Activated CD8-positive, alpha-beta memory T cell treated with anti-CD3 and anti-CD28 coated beads, Interleukin-2, amount 50 U/mL, for 4 hours (primary cell): ENCODE results near the gene AKIRIN2.
"Not testable (repeated sequence)": the region's sequence is repeated elsewhere in the genome, so short reads cannot be mapped to it uniquely, and the experiment has no call there.

Experiments used
- DNase-seq: peaks from one replicate; pipeline ENCODE4 v3.0.0-alpha.2; 2020

The AKIRIN2 gene

GRCh38 chr6:87716928-87717614 lies 15.0 kb upstream of the AKIRIN2 start:
- no peak for DNase-seq

DNA sequence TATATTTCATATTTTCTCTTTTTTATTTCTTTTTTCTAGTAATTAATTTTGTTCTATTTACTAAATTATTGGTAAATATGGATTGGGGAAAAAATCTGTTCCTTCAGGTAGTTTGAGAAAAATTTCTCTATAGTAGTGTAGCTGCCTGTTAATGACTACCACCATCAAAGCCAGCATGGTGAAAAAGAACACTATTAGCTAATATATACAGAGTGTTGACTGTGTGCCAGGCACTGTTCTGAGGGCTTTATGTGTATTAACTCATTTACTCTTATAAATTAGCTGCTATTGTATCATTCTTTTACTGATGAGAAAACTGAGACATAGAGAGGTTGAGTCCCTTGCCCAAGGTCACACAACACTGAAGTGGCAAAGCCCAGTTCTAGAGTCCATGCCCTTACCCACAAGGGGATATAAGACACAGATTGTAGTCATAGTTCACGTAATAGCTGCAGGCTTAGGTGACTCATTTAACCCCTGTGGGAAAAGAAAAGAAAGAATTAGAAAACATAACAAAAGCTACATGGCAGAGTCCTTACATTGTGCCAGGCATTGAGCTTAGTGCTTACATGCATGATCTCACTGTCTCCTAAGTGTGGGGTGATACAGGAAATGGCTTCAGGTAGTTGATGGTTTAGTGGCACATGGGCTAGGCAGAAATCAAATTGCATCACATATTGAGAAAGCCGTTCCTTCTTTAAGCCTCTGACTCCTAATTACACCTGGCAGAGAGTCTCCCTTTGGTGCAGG lies 12.2 kb upstream of the AKIRIN2 start:
- no peak for DNase-seq

GRCh38 chr6:87712713-87713112 lies 10.7 kb upstream of the AKIRIN2 start:
- DNase-seq: not testable (repeated sequence)

GRCh38 chr6:87710090-87710489 lies 8.1 kb upstream of the AKIRIN2 start:
- no peak for DNase-seq

GRCh38 chr6:87708581-87709427 lies 6.8 kb upstream of the AKIRIN2 start:
- DNase-seq: not testable (repeated sequence)

DNA sequence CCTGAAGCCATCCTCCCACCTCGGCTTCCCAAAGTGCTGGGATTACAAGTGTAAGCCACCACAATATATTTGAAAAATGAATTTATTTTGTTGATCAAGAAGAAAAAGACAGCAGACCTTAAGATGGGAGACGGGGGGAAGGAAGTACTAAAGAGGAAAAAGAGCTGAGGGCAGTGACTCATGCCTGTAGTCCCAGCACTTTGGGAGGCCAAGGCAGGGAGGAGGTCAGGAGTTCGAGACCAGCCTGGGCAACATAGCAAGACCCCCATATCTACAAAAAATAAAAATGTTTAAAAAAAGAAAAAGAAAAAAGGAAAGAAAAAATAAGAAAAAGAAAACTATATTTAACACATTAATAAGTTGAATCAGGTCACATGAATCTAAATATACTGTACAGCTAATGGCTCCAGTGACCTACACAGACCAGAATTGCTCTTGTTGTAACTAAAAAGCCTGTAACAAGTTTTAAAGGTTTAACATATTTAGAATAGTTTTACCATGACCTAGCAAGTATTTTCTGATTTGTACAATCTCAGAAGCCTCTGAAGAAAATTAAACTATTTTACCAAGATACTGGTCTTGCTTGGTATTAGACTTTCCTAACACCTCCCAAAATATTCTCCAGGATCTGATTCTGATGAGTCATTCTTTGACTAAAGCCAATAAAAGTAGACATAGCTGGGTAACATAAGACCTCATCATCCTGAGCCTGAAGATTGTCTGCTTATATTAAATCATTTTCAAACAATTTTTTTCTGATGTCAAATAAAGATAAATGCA lies 4.3 kb upstream of the AKIRIN2 start:
- DNase-seq: no peak

GRCh38 chr6:87705070-87705691 lies 3.1 kb upstream of the AKIRIN2 start:
- DNase-seq: no peak

DNA sequence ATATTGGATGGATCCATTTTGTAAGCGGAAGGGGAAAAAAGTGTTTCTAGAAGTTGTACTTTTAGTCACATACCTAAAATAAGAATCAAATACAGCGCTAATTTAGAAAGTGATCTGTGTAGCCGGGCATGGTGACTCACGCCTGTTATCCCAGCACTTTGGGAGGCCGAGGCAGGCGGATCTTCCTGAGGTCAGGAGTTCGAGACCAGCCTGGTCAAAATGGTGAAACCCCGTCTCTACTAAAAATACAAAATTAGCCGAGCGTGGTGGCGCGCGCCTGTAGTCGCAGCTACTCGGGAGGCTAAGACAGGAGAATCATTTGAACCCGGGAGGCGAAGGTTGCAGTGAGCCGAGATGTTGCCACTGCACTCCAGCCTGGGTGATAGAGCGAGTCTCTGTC lies 1.0 kb upstream of the AKIRIN2 start:
- not testable (repeated sequence) for DNase-seq

DNA sequence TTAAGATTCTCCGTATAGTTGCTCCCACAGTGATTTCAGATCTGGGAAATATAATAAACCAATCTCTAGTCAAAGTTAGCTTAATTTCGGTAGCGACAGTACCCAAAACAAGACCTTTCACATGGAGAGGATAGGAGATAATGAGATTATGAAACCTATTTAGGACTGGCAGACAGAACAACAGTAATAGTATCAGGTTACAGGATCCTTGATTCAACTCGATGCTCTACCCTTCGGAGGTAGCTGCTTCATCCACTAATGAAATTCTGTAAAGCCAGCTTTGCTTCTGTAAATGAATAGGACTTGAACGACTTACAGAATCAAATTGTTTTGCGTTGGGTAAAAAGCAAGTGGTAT lies 534 bp upstream of the AKIRIN2 start:
- no peak for DNase-seq

DNA sequence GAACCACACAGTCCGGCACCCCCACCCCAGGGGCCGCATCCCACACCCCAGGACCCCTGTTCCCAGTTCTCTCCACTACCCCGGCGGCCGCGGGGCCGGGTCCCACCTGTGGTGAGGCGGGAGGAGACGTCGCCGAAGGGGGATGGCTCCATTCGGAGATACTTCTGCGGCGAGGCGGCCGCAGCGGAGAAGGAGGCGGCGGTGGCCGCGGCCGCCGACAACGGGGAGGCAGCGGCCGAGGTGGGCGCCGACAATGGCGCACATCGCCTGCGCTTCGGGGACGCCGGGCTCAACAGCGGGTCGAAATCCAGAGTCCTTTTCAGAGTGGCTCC lies 723 bp downstream of the AKIRIN2 start:
- peak; percentile 20 for DNase-seq

GRCh38 chr6:87700397-87701343 lies 1.4 kb downstream of the AKIRIN2 start:
- DNase-seq: peak; percentile 33

DNA sequence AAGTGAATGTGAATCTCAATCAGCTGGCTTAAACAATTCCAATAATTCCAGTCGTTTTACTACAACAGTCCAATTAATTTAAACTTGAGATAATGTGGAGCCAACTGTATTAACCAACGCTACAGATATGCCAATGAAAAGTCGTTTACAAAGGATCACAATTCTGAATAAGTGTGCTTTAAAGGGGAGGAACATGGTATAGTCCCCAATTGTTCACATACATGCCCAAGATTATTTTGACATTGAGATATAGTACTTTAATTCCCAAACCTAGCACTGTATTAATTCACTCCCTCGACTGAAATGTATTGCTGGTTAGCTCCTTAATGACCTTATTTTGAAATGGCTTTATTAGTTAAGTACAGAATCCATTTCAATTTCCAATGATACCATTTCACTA lies 2.5 kb downstream of the AKIRIN2 start:
- no peak for DNase-seq

- DNase-seq: no peak
Observed at GRCh38 chr6:87698547-87699006, 3.5 kb downstream of the AKIRIN2 start.

- DNase-seq: no peak
Observed at GRCh38 chr6:87697581-87698546, 4.2 kb downstream of the AKIRIN2 start.

DNA sequence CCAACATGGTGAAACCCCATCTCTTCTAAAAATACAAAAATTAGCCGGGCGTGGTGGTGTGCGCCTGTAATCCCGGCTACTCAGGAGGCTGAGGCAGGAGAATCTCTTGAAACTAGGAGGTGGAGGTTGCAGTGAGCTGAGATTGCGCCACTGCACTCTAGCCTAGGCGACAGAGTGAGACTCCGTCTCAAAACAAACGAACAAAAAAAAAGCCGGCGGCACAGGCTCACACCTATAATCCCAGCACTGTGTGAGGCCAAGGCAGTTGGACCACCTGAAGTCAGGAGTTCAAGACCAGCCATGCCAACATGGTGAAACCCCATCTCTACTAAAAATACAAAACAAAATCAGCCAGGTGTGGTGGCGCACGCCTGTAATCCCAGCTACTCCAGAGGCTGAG lies 5.2 kb downstream of the AKIRIN2 start:
- DNase-seq: not testable (repeated sequence)

DNA sequence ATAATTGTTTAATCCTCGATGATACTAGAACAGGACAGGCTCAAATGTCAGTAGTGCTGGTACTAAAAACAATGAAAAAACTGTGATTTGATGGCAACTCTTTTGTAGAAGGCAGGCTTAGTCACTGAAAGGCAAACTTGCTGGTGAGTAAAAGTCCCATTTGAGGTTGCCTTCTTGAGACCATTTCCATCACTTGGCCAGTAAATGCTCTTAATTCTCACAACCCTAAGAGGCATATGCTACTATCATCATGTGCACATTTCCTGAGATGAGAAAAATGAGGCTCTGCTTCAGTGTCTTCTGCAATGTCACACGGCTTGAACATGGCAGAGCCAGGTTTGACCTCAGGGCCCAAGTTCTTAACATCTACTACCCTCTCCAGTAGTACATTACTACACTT lies 9.9 kb downstream of the AKIRIN2 start:
- no peak for DNase-seq

- no peak for DNase-seq
Observed at GRCh38 chr6:87690441-87690840, 11.6 kb downstream of the AKIRIN2 start.

DNA sequence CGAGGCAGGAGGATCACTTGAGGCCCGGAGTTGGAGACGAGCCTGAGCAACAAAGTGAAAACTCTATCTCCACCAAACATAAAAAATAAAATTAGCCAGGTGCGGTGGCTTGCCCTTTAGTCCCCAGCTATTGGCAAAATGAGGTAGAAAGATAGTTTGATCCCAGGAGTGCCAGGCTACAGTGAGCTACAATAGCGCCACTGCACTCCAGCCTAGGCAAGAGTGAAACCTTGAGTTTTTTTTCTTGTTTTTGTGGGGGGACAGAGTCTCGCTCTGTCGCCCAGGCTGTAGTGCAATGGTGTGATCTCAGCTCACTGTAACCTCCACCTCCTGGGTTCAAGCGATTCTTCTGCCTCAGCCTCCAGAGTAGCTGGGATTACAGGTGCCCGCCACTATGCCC lies 14.1 kb downstream of the AKIRIN2 start:
- not testable (repeated sequence) for DNase-seq

GRCh38 chr6:87687296-87687695 lies 14.7 kb downstream of the AKIRIN2 start:
- DNase-seq: no peak

DNA sequence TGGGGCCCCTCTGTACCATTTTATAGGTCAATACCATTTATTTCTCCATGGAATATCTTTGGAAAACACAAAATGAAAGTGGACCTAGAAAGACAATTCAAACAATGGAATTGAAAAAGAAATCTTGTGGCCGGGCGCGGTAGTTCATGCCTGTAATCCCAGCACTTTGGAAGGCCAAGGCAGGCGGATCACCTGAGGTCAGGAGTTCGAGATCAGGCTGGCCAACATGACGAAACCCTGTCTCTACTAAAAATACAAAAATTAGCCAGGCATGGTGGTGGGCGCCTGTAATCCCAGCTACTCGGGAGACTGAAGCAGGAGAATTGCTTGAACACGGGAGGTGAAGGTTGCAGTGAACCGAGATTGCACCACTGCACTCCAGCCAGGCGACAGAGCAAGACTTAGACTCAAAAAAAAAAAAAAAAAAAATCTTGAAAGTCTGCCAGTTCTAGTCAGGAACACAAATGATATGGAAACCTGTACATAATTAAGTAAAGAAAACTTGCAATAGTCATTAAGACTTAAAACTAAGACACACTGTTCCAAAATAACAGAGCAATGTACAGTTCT lies 15.3 kb downstream of the AKIRIN2 start:
- DNase-seq: not testable (repeated sequence)
